Measurements from ENCODE around the gene PHACTR2.
"Not testable (repeated sequence)": the region's sequence is repeated elsewhere in the genome, so short reads cannot be mapped to it uniquely, and the experiment has no call there.

GRCh38 chr6:143873600-143873999 is 195.8 kb downstream of the PHACTR2 start:
- not testable (repeated sequence) for TF ChIP-seq CTCF (IDR thresholded peaks at IDR 0.05; ENCODE audit: low read length); EZH2 (optimal IDR thresholded peaks at IDR 0.05; ENCODE audit: low read depth, low read length)

All from MM.1S (cell line).